HepG2 (cell line): ENCODE results near the gene PSMB10. TPM values are rescaled to one million over a fixed set of nuclear protein-coding genes. Genes with fewer than 3 reads are reported as not detected.

Experiments
- ATAC-seq: fragments of 200-7000 bp; cut with Tn5 transposase; 3 replicates; pipeline ENCODE4 v1.9.1; 2020; ENCODE audit warnings: mild to moderate bottlenecking, moderate library complexity
- BruUV-seq: library from RNA; stranded (reverse); fragments of 400-500 nt; replicated peaks from 2 replicates; lab custom pipeline; 2021; lab: Mats Ljungman, UMichigan
- CTCF ChIA-PET: fragments of 300-600 bp; formaldehyde crosslinking; extraction: SDS; loops from one replicate; lab custom pipeline; 2021; ENCODE audit warnings: low total read pairs, inconsistent platforms, low intra/inter-chr PET ratio; lab: Yijun Ruan, JAX
- POLR2A ChIA-PET: fragments of 350-600 bp; sonication (Branson Sonifier 250); formaldehyde crosslinking; loops from one replicate; lab custom pipeline; 2020; ENCODE audit warnings: antibody characterized with exemption, inconsistent platforms; lab: Yijun Ruan, JAX
- DNase-seq: peaks from one replicate; pipeline ENCODE4 v3.0.0-alpha.2; 2015; ENCODE audit warnings: low spot score
- FAIRE-seq: peaks from 3 replicates; lab custom pipeline; 2011; peaks lifted over from hg19 to GRCh38; lab: Jason Lieb, UNC
- H2AFZ ChIP-seq: one replicate; pipeline ENCODE4 v1.6.1; 2011; ENCODE audit warnings: low read length, inconsistent platforms
- H3K27ac ChIP-seq: fragments of 300-600 bp; 3 replicates; pipeline ENCODE4 v1.8.0; 2011; ENCODE audit warnings: mixed run types, mild to moderate bottlenecking, mixed read lengths, low read length, inconsistent platforms; ENCODE audit not compliant: insufficient read depth; ENCODE audit errors: extremely low read length
- H3K27me3 ChIP-seq, 2 experiments: fragments of 200-600 bp in 1 of 2; 2 replicates in 1 of 2; 3 replicates in 1 of 2; pipeline versions ENCODE4 v1.6.0 to v1.8.0; 2011; ENCODE audit warnings: low read length in 2 of 2, mild to moderate bottlenecking in 2 of 2, moderate library complexity in 2 of 2, inconsistent platforms in 1 of 2; ENCODE audit not compliant: insufficient read depth in 2 of 2, control insufficient read depth in 1 of 2
- H3K36me3 ChIP-seq, 2 experiments: fragments of 200-600 bp in 1 of 2; replicated peaks in 1 of 2; 2 replicates in 1 of 2; 3 replicates in 1 of 2; pipeline versions ENCODE4 v1.5.1 to v1.8.0; 2011; ENCODE audit warnings: low read length in 2 of 2, inconsistent platforms in 1 of 2; ENCODE audit not compliant: insufficient read depth in 2 of 2, control insufficient read depth in 1 of 2
- H3K4me1 ChIP-seq: 2 replicates; pipeline ENCODE4 v1.5.1; 2012; ENCODE audit warnings: low read length, inconsistent platforms; ENCODE audit not compliant: insufficient read depth
- H3K4me2 ChIP-seq: 2 replicates; pipeline ENCODE4 v1.6.0; 2011; ENCODE audit warnings: low read depth, low read length, inconsistent platforms
- H3K4me3 ChIP-seq, 3 experiments: fragments of 200-600 bp in 1 of 3; sonication (generic), shearing (Covaris generic) in 1 of 3; replicated peaks in 1 of 3; 2 replicates each; pipeline ENCODE4 v1.5.1; 2011 to 2016; ENCODE audit warnings: low read length in 3 of 3, inconsistent platforms in 2 of 3, low read depth in 2 of 3, mild to moderate bottlenecking in 2 of 3, control low read depth in 1 of 3, mixed read lengths in 1 of 3; ENCODE audit not compliant: insufficient read depth in 1 of 3
- H3K79me2 ChIP-seq: one replicate; pipeline ENCODE4 v1.6.1; 2011; ENCODE audit warnings: low read length, inconsistent platforms; ENCODE audit not compliant: insufficient read depth
- H3K9ac ChIP-seq: 2 replicates; pipeline ENCODE4 v1.6.0; 2011; ENCODE audit warnings: mild to moderate bottlenecking, low read depth, low read length, inconsistent platforms; ENCODE audit not compliant: insufficient read depth
- H3K9me3 ChIP-seq: 2 replicates; pipeline ENCODE4 v1.5.1; 2012; ENCODE audit warnings: mild to moderate bottlenecking, low read length
- H4K20me1 ChIP-seq: 2 replicates; pipeline ENCODE4 v1.6.0; 2011; ENCODE audit warnings: inconsistent platforms, mild to moderate bottlenecking, low read length, moderate library complexity; ENCODE audit not compliant: insufficient read depth
- ATF5 ChIP-seq: sonication (generic); formaldehyde crosslinking; IDR thresholded peaks from 2 replicates; pipeline ENCODE4 v1.4.0; 2020; ENCODE audit warnings: mild to moderate bottlenecking, low read depth, missing genetic modification reagents
- FOXP4 ChIP-seq: sonication (generic); formaldehyde crosslinking; IDR thresholded peaks from 2 replicates; pipeline ENCODE4 v1.4.0; 2020; ENCODE audit warnings: missing genetic modification reagents
- KDM3A ChIP-seq: IDR thresholded peaks from 2 replicates; pipeline ENCODE4 v1.6.1; 2018; ENCODE audit warnings: low read depth, missing compliant biosample characterization
- MXD3 ChIP-seq: IDR thresholded peaks from 2 replicates; pipeline ENCODE4 v1.6.1; 2016; ENCODE audit warnings: mild to moderate bottlenecking, missing biosample characterization, missing genetic modification reagents
- MYPOP ChIP-seq: sonication (generic); formaldehyde crosslinking; IDR thresholded peaks from 2 replicates; pipeline ENCODE4 v1.8.1; 2023; ENCODE audit warnings: mild to moderate bottlenecking, moderate library complexity, missing genetic modification reagents
- NFATC3 ChIP-seq: sonication (generic); formaldehyde crosslinking; IDR thresholded peaks from 2 replicates; pipeline ENCODE4 v1.5.1; 2020; ENCODE audit warnings: mild to moderate bottlenecking, missing genetic modification reagents
- PAF1 ChIP-seq: IDR thresholded peaks from 2 replicates; pipeline ENCODE4 v1.6.1; 2016; ENCODE audit warnings: missing genetic modification reagents, missing compliant biosample characterization
- REST ChIP-seq, 2 experiments: IDR thresholded peaks; 2 replicates each; pipeline ENCODE4 v1.6.1; 2011 to 2012; ENCODE audit warnings: low read length in 2 of 2, borderline replicate concordance in 1 of 2, low read depth in 1 of 2, mild to moderate bottlenecking in 1 of 2, moderate library complexity in 1 of 2
- TBX2 ChIP-seq: sonication (generic); formaldehyde crosslinking; IDR thresholded peaks from 2 replicates; pipeline ENCODE4 v1.5.0; 2020; ENCODE audit warnings: missing genetic modification reagents, mild to moderate bottlenecking, borderline replicate concordance
- ZBTB14 ChIP-seq: sonication (generic); formaldehyde crosslinking; IDR thresholded peaks from 2 replicates; pipeline ENCODE4 v1.4.0; 2020; ENCODE audit warnings: missing genetic modification reagents
- ZBTB21 ChIP-seq: sonication (generic); formaldehyde crosslinking; IDR thresholded peaks from 2 replicates; pipeline ENCODE4 v1.4.0; 2020; ENCODE audit warnings: missing genetic modification reagents
- ZFP37 ChIP-seq: sonication (generic); formaldehyde crosslinking; IDR thresholded peaks from 2 replicates; pipeline ENCODE4 v1.4.0; 2020; ENCODE audit warnings: missing genetic modification reagents, borderline replicate concordance
- WGBS: methylation state at CpG from one replicate; pipeline ENCODE4 v1.1.6; 2017; ENCODE audit warnings: low lambda C conversion rate; 5-methylcytosine and 5-hydroxymethylcytosine counted together
- in situ Hi-C: cut with HindIII; loops from 2 replicates; pipeline ENCODE4 v1.10.0; 2017; ENCODE audit warnings: low pct_unique_long_range_greater_than_20kb; ENCODE audit not compliant: extremely low pct_ligation_motif_present
- intact Hi-C: fragments of 100-400 bp; cut with micrococcal nuclease; formaldehyde crosslinking; loops from one replicate; pipeline ENCODE4 v1.10.0; 2022; ENCODE audit not compliant: unreplicated experiment
- polyA plus RNA-seq, 8 experiments: library from polyadenylated mRNA; depleted of rRNA in 3 of 8; stranded (reverse) in 7 of 8; unstranded in 1 of 8; fragments of >200 nt; fragmentation: Illumina TruSeq in 4 of 8; extraction: Trizol in 4 of 8; gene quantifications; 2 replicates each; pipeline versions ENCODE4 v1.2.1 to v1.2.3, GENCODE V29; 2011 to 2016; ENCODE audit warnings: low read depth in 4 of 8, missing spikeins in 1 of 8, mixed read lengths in 1 of 8; ENCODE audit not compliant: insufficient read depth in 1 of 8
- total RNA-seq, 5 experiments: library from RNA; depleted of rRNA; stranded (reverse); fragments of >200 nt; fragmentation: Illumina TruSeq; extraction: Trizol; gene quantifications; 2 replicates each; pipeline ENCODE4 v1.2.3, GENCODE V29; 2016; ENCODE audit warnings: low read depth in 1 of 5

Gene PSMB10
- total and polyA plus RNA-seq, 2 of the 13 experiments (the other 11 are each of a cell fraction or from before 2014, with no cell fraction given) = 12.7 to 65.9 TPM

- peak; percentile 95 for DNase-seq
- Histone ChIP-seq H2AFZ (peak within 1 kb of the TSS; percentile 29), H3K4me1 (peaks cover 43% of the 10 kb centered on the region), H3K36me3 (no peaks in the 10 kb centered on the region), H3K9ac (peak within 1 kb of the TSS; percentile 99), H4K20me1 (peaks cover 7% of the 10 kb centered on the region; the same call in 1 of the 2 replicates), H3K9me3 (no peaks in the 10 kb centered on the region), H3K27ac (peak within 1 kb of the TSS; percentile 90), H3K4me2 (peak within 1 kb of the TSS; percentile 86), H3K4me3 (peak within 1 kb of the TSS; percentile 93 to 99 (median 98)), H3K27me3 (no peaks in the 10 kb centered on the region; a peak in 1 of 5 replicates), H3K79me2 (peaks cover 40% of the 10 kb centered on the region)
- ATAC-seq = peak; percentile 94
- intact Hi-C loops (loop anchor here (2.0 kb wide), 1 partner anchor 36 kb away; no protein-coding TSS in a partner anchor), in situ Hi-C loops (no loop called here)
- ChIA-PET POLR2A (interaction anchor here (0.7 to 3.0 kb wide), 11 partner anchors 10 to 192 kb away, joined by 3 to 32 read pairs (median 4); partner anchors contain the start of genes CTRL, EDC4, LCAT and NFATC3), CTCF (interaction anchor here (1.1 kb wide), 1 partner anchor 36 kb away, joined by 3 read pairs; no protein-coding TSS in a partner anchor)
- TSS peak; percentile 90 for BruUV-seq
- WGBS = under 1% methylated on average over 56 of the region's 90 CpGs
- FAIRE-seq = peak; percentile 62
- TF ChIP-seq TBX2 (peak; percentile 32; the same call in 1 of the 2 replicates), MXD3 (peak; percentile 76; the same call in 1 of the 2 replicates), ZFP37 (CRISPR knock-in tag) (peak; percentile 34; the same call in 1 of the 2 replicates), NFATC3 (no peak), MYPOP (CRISPR knock-in tag) (peak; percentile 65; the same call in 1 of the 2 replicates), ZBTB14 (CRISPR knock-in tag) (no peak), FOXP4 (CRISPR knock-in tag) (no peak), KDM3A (CRISPR knock-in tag) (no peak), ATF5 (CRISPR knock-in tag) (0 out of 2 replicates have a peak, but pooled peaks have one; percentile 51), ZBTB21 (CRISPR knock-in tag) (peak; percentile 90), PAF1 (CRISPR knock-in tag) (no peak), REST (IDR thresholded peaks at IDR 0.05; ENCODE audit: borderline replicate concordance in 1 of 2, low read depth in 1 of 2, low read length in 2 of 2) (no peak)
These were observed 43.5 kb downstream of the PSMB10 start, which contains the start of gene PSKH1 for GRCh38 chr16:67892899-67893742. Gene PSKH1 (plus strand): TSS chr16:67893254. CDS start chr16:67908750, 15,496 bp downstream.
